Lung (tissue), 12 donors: ENCODE data around the gene SERPINB11. TPM values are rescaled to one million over a fixed set of nuclear protein-coding genes. Genes with fewer than 3 reads are reported as not detected.
A peak's percentile ranks its signal among the peaks of the same experiment; 100 is the strongest.
"Not testable (repeated sequence)": the region's sequence is repeated elsewhere in the genome, so short reads cannot be mapped to it uniquely, and the experiment has no call there.

Experiments
- ATAC-seq: fragments of 200-7000 bp; cut with Tn5 transposase; one replicate; pipeline ENCODE4 v1.9.1; 2020; ENCODE audit warnings: moderate number of reproducible peaks; ENCODE audit not compliant: insufficient read depth, low FRiP score
- DNase-seq, 3 donors: peaks; one replicate each; pipeline ENCODE4 v3.0.0-alpha.2; 2013 to 2017
- H3K27ac ChIP-seq, 2 donors: one replicate each; pipeline ENCODE4 v1.5.1; 2013; ENCODE audit warnings: mild to moderate bottlenecking in 2 of 2, moderate library complexity in 2 of 2, control low read depth in 1 of 2, inconsistent platforms in 1 of 2, low read depth in 1 of 2, low read length in 1 of 2
- H3K27me3 ChIP-seq, 3 donors: one replicate each; pipeline ENCODE4 v1.5.1; 2013; ENCODE audit warnings: low read length in 2 of 3; ENCODE audit not compliant: control insufficient read depth in 3 of 3, insufficient read depth in 3 of 3
- H3K36me3 ChIP-seq, 4 donors: one replicate each; pipeline ENCODE4 v1.5.1; 2013; ENCODE audit warnings: low read length in 4 of 4, mild to moderate bottlenecking in 1 of 4, moderate library complexity in 1 of 4; ENCODE audit not compliant: control insufficient read depth in 4 of 4, insufficient read depth in 4 of 4
- H3K4me1 ChIP-seq, 5 donors: one replicate each; pipeline ENCODE4 v1.5.1; 2013; ENCODE audit warnings: low read length in 5 of 5, mild to moderate bottlenecking in 2 of 5, moderate library complexity in 1 of 5; ENCODE audit not compliant: control insufficient read depth in 5 of 5, insufficient read depth in 5 of 5
- H3K4me3 ChIP-seq: one replicate; pipeline ENCODE4 v1.5.1; 2013; ENCODE audit warnings: mild to moderate bottlenecking, control low read depth, moderate library complexity
- H3K9ac ChIP-seq, 2 donors: one replicate each; pipeline ENCODE4 v1.5.1; 2013; ENCODE audit warnings: low read length in 2 of 2, control low read depth in 1 of 2; ENCODE audit not compliant: insufficient read depth in 1 of 2
- H3K9me3 ChIP-seq, 4 donors: one replicate each; pipeline ENCODE4 v1.5.1; 2013; ENCODE audit warnings: low read length in 3 of 4, mild to moderate bottlenecking in 1 of 4, moderate library complexity in 1 of 4; ENCODE audit not compliant: control insufficient read depth in 4 of 4, insufficient read depth in 3 of 4
- WGBS, 2 donors: extraction: QIAGEN DNeasy Blood & Tissue Kit; methylation state at CpG; one replicate each; pipeline ENCODE4 v1.1.7; 2013; 5-methylcytosine and 5-hydroxymethylcytosine counted together
- polyA plus RNA-seq, 2 donors: library from polyadenylated mRNA; stranded (reverse); fragments of 200-250 nt; gene quantifications; one replicate each; pipeline ENCODE4 v1.2.1, GENCODE V29; 2013
- total RNA-seq, 2 donors: library from RNA; depleted of rRNA in 1 of 2; stranded (reverse); fragments of >200 nt in 1 of 2; gene quantifications; one replicate each; pipeline ENCODE4 v1.2.1, GENCODE V29; 2014 to 2021
- TF ChIP-seq, protein P1 (sequence below): IDR thresholded peaks from 2 replicates; pipeline ENCODE4 v1.5.1; 2012; ENCODE audit warnings: mild to moderate bottlenecking; ENCODE audit errors: control extremely low read depth, extremely low read depth
- donor health status: control.
- donor health status: control.
- donor health status: Bipolar disorder and iron deficiency.
- donor health status: healthy.
- donor health status: DM: yes; HTN: yes; CAD: no.

Gene SERPINB11
- total and polyA plus RNA-seq, 4 donors, result 0.45 to 0.52 TPM; not detected in 2

GRCh38 chr18:63758615-63759240 is 56.0 kb downstream of the SERPINB11 start:
- no peak overlapping the region for H3K4me3 ChIP-seq
- H3K27me3 ChIP-seq, result no peaks in the 10 kb centered on the region
- no peak overlapping the region for H3K9ac ChIP-seq
- H3K9me3 ChIP-seq, result peaks cover 0 to 7% (median 4%) of the 10 kb centered on the region in 4 donors
- no peaks in the 10 kb centered on the region for H3K4me1 ChIP-seq
- TF ChIP-seq, protein P1, sequence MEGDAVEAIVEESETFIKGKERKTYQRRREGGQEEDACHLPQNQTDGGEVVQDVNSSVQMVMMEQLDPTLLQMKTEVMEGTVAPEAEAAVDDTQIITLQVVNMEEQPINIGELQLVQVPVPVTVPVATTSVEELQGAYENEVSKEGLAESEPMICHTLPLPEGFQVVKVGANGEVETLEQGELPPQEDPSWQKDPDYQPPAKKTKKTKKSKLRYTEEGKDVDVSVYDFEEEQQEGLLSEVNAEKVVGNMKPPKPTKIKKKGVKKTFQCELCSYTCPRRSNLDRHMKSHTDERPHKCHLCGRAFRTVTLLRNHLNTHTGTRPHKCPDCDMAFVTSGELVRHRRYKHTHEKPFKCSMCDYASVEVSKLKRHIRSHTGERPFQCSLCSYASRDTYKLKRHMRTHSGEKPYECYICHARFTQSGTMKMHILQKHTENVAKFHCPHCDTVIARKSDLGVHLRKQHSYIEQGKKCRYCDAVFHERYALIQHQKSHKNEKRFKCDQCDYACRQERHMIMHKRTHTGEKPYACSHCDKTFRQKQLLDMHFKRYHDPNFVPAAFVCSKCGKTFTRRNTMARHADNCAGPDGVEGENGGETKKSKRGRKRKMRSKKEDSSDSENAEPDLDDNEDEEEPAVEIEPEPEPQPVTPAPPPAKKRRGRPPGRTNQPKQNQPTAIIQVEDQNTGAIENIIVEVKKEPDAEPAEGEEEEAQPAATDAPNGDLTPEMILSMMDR, result no peak
- no peak for ATAC-seq
- 61 to 76% methylated on average over 3 of the region's 3 CpGs for WGBS, 2 donors
- H3K36me3 ChIP-seq, result no peaks in the 10 kb centered on the region
- H3K27ac ChIP-seq, result no peak overlapping the region
- peak in 1 of 3 donors; percentile 14 for DNase-seq

GRCh38 chr18:63759786-63760185 is 57.0 kb downstream of the SERPINB11 start:
- not testable (repeated sequence) for H3K9ac ChIP-seq, H3K36me3 ChIP-seq, H3K4me3 ChIP-seq, H3K4me1 ChIP-seq, ATAC-seq, DNase-seq, H3K27me3 ChIP-seq, H3K9me3 ChIP-seq, H3K27ac ChIP-seq
- 96 to 98% methylated on average over 2 of the region's 2 CpGs for WGBS, 2 donors

DNA sequence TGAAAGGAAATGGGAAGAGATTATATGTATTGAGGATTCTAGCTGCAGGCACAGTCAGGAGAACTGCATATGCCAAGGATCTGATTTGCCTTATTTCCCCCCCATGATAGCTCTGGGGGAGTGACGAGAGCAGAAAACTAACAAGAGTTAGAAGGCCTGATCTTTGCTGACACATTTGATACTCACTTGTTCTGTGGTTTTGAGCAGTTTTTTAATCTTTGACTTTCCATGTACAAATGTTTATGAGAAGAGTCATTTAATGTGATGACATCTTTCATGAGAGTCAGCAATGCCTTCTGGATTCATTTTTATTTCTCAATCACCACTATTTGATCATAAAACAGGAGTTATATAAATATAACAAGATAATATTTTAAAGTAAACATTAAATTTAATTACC is 59.8 kb downstream of the SERPINB11 start:
- TF ChIP-seq, protein P1, result no peak
- no peak overlapping the region for H3K9ac ChIP-seq
- no peak overlapping the region for H3K27ac ChIP-seq
- peaks cover 0 to 6% (median 4%) of the 10 kb centered on the region in 4 donors for H3K9me3 ChIP-seq
- ATAC-seq, result no peak
- no peak overlapping the region for H3K4me3 ChIP-seq
- 79 to 88% methylated on average over 1 of the region's 1 CpG for WGBS, 2 donors
- H3K27me3 ChIP-seq, result no peaks in the 10 kb centered on the region
- no peaks in the 10 kb centered on the region for H3K36me3 ChIP-seq
- no peak for DNase-seq
- H3K4me1 ChIP-seq, result no peaks in the 10 kb centered on the region

GRCh38 chr18:63763831-63764600 is 61.3 kb downstream of the SERPINB11 start:
- Histone ChIP-seq H3K4me3 (no peak overlapping the region), H3K9ac (no peak overlapping the region), H3K27me3 (no peaks in the 10 kb centered on the region), H3K36me3 (no peaks in the 10 kb centered on the region), H3K27ac (no peak overlapping the region), H3K9me3 (peaks cover 0 to 6% (median 2%) of the 10 kb centered on the region in 4 donors), H3K4me1 (no peaks in the 10 kb centered on the region)
- 66 to 96% methylated on average over 3 of the region's 3 CpGs for WGBS, 2 donors
- no peak for ATAC-seq
- no peak for DNase-seq
- TF ChIP-seq, protein P1, result no peak
